Measurements from ENCODE around the gene MCTP2. TPM values are rescaled to one million over a fixed set of nuclear protein-coding genes. Genes with fewer than 3 reads are reported as not detected.

The MCTP2 gene
- total RNA-seq, 1 experiment from 2014 or later = 1.3 TPM

DNA sequence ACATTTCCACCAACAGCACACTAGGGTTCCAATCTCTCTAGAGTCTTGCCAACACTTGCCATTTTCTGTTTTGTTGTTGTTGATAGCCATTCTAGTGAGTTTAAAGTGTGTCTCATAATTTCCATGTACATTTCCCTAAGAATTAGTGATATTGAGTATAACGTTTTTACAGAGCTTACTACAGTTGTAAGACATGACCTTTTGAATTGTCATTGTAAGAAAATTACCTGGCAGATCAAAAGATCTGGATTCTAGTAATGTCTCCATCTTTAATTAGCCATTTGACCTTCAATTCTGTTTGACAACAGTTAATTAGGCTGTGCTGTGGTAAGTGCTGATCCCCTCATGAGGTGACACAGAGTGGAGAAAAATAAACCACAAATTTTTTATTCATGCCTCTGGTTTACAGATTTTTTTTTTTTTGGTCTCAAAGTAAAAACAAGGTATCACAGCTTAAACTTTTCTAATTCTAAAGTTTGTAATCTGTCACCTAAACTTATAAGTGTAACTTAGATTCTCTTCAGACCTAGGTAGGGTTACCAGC is 20.9 kb downstream of the MCTP2 start:
- no peak overlapping the region for H3K14ac ChIP-seq (ENCODE audit: insufficient read depth, low read length)
- H3K9me3 Mint-ChIP-seq = no peaks in the 10 kb centered on the region
- no peak overlapping the region for H2BK120ac ChIP-seq (ENCODE audit: low read depth, low read length, poor library complexity, severe bottlenecking)
- H3T11ph ChIP-seq (ENCODE audit: low read length) = no peak overlapping the region
- no peak overlapping the region for H3K27ac ChIP-seq (ENCODE audit: insufficient read length, low read depth, low read length)
- H2BK5ac ChIP-seq (ENCODE audit: insufficient read length, low read length) = no peak overlapping the region
- no peaks in the 10 kb centered on the region for H3K4me1 Mint-ChIP-seq
- no peak overlapping the region for H3K4me3 Mint-ChIP-seq
- H3K36me3 Mint-ChIP-seq (ENCODE audit: insufficient read depth in 1 of 3, low read depth in 3 of 3) = no peaks in the 10 kb centered on the region; a peak in 1 of 7 replicates
- H3K56ac ChIP-seq (ENCODE audit: insufficient read length, low read depth, low read length) = no peak overlapping the region
- no peak overlapping the region for H4K5ac ChIP-seq (ENCODE audit: insufficient read length, low read depth, low read length)
- no peak for TF ChIP-seq CTCF (conservative IDR thresholded peaks at IDR 0.05)
- no peak overlapping the region for H3K9ac ChIP-seq (ENCODE audit: extremely low read depth, insufficient read length, low read length)
- no peaks in the 10 kb centered on the region for H3K79me2 ChIP-seq (ENCODE audit: insufficient read depth, low read length)
- no peaks in the 10 kb centered on the region for H3K23me2 ChIP-seq (ENCODE audit: insufficient read length, low read depth, low read length, poor library complexity, severe bottlenecking)
- H3K27me3 Mint-ChIP-seq (ENCODE audit: low read depth) = no peaks in the 10 kb centered on the region
- no peak overlapping the region for H3K4me2 ChIP-seq (ENCODE audit: insufficient read depth, insufficient read length, low read length)
- no peak overlapping the region for H4K8ac ChIP-seq (replicated peaks; ENCODE audit: insufficient read length, low read depth, low read length)
- no peak overlapping the region for H4K91ac ChIP-seq (ENCODE audit: insufficient read length, low read depth, low read length)
- H3K23ac ChIP-seq (ENCODE audit: insufficient read length, low read depth, low read length) = no peak overlapping the region
- H3K18ac ChIP-seq (ENCODE audit: insufficient read length, low read depth, low read length) = no peak overlapping the region
- no peak overlapping the region for H2AK5ac ChIP-seq (ENCODE audit: insufficient read length, low read length)
- no peak overlapping the region for H2BK20ac ChIP-seq (ENCODE audit: low read depth, low read length, poor library complexity, severe bottlenecking)
- H4K20me1 ChIP-seq (ENCODE audit: control insufficient read depth, insufficient read depth, insufficient read length) = no peaks in the 10 kb centered on the region
- H3K27me3 ChIP-seq (ENCODE audit: insufficient read depth, low read length) = no peaks in the 10 kb centered on the region
- H2BK12ac ChIP-seq (ENCODE audit: insufficient read length, low read depth, low read length) = no peak overlapping the region
- no peak for DNase-seq
- H3K4ac ChIP-seq (ENCODE audit: low read depth, low read length) = no peak overlapping the region
- no peaks in the 10 kb centered on the region for H3K4me1 ChIP-seq (ENCODE audit: insufficient read depth, low read length)
- H3K79me1 ChIP-seq (ENCODE audit: insufficient read depth, low read depth, low read length, poor library complexity, severe bottlenecking) = no peaks in the 10 kb centered on the region
- WGBS (ENCODE audit: extremely low coverage, insufficient read length, low lambda C conversion rate) = no CpG with 5 or more reads among the region's 1 CpG
- H2AFZ ChIP-seq (ENCODE audit: low read length) = no peak overlapping the region
- no peaks in the 10 kb centered on the region for H3K9me3 ChIP-seq (ENCODE audit: control insufficient read depth, low read depth, low read length)
- no peak overlapping the region for H3K27ac Mint-ChIP-seq
- H2BK15ac ChIP-seq (ENCODE audit: low read depth, low read length) = no peak overlapping the region

Data from H9 (cell line).